GM12892 (cell line): ENCODE measurements around the gene TUBB.
A peak's percentile ranks its signal among the peaks of the same experiment; 100 is the strongest.
"Not testable (repeated sequence)": the region's sequence is repeated elsewhere in the genome, so short reads cannot be mapped to it uniquely, and the experiment has no call there.

ENCODE experiments used
- DNase-seq: peaks from one replicate; pipeline ENCODE4 v3.0.0; 2011; ENCODE audit not compliant: insufficient read length
- FAIRE-seq: peaks from 2 replicates; lab custom pipeline; 2011; peaks lifted over from hg19 to GRCh38; lab: Jason Lieb, UNC
- POLR2A ChIP-seq: IDR thresholded peaks from 2 replicates; pipeline ENCODE4 v1.6.1; 2011; ENCODE audit warnings: low read depth, low read length, control low read depth
- POLR2AphosphoS5 ChIP-seq: IDR thresholded peaks from 2 replicates; pipeline ENCODE4 v1.6.1; 2011; ENCODE audit warnings: low read depth, low read length, control low read depth
- TAF1 ChIP-seq: IDR thresholded peaks from 2 replicates; pipeline ENCODE4 v1.6.1; 2011; ENCODE audit warnings: low read depth, mild to moderate bottlenecking, control low read depth, low read length, borderline replicate concordance

TUBB gene

DNA sequence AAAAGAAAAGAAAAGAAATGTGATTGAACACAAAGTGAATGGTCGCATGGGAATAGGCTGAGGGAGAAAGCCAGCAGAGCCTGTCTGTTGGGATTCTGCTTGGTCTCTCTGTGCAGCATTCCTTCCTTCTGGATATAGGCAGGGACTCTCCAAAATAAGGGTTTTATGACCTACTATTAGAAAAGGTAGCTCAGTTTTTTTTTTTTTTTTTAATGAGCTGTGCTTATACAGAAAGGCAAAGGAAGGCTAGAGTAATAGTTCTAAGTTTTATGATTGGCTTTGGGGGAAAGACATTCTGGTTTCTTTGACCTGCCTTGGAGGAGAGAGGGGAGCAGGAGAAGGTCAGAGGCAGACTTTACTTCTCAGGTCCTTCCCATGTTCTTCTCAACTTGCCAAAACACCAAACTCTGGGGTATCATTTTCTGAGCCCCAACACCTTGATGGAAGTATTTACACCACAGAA lies 43.0 kb downstream of the TUBB start:
- DNase-seq (no peak), FAIRE-seq (no peak)
- no peak for TF ChIP-seq POLR2A
- no peak for TF ChIP-seq POLR2AphosphoS5
- no peak for TF ChIP-seq TAF1

DNA sequence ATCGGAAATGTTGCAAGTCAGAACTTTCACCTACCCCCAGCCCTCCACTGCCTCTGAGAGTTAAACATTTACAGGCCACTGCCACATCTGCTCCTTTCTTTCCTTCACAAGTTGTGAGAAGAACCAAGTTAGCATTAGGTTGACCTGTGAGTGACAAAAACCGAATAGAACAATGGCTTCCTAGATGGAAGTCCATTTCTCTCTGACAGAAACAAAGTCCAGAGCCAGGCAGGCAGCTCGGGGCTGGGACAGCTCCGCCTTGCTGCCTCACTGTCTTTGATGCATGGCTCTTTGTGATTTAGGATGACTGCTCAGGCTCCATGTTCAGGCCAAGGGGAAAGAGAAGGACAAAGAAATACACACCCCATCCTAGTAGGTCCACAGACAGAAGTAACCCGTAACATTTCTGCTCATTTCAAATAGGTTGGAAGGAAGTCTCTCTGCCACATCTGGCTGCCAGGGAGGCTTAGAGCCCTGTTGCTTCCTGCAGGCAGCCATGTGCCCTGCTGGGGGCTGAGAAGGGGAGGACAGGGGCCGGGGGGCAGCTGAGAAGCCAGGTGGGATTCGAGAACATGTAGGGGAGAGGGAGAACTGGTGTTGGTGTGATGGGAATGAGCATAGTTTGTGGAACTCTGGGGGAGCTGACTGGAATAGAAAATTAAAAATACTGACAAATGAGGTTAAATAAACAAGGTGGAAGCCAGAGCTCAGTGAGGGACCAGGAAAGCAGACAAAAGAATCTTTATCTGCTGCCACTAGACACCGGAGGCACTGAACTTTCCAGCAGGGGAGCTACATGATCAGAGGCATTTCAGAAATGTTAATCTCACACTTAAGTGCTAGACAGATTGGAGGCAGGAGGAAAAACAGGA lies 43.7 kb downstream of the TUBB start:
- DNase-seq (no peak), FAIRE-seq (no peak)
- TF ChIP-seq POLR2AphosphoS5 (no peak), TAF1 (no peak), POLR2A (no peak)

DNA sequence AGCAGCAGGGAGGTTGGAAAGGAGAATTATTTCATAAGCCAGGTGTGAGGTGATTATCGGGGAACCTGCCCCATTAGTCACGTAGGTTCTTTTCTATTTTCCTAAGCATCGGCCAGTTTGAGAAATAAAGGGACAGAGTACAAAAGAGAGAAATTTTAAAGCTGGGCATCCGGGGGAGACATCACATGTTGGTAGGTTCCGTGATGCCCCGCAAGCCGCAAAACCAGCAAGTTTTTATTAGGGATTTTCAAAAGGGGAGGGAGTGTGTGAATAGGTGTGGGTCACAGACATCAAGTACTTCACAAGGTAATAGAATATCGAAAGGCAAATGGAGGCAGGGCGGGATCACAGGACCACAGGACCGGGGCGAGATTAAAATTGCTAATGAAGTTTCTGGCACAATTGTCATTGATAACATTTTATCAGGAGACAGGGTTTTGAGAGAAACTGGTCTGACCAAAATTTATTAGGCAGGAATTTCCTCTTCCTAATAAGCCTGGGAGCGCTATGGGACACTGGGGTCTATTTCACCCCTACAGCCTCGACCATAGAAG lies 44.4 kb downstream of the TUBB start:
- not testable (repeated sequence) for FAIRE-seq, DNase-seq

DNA sequence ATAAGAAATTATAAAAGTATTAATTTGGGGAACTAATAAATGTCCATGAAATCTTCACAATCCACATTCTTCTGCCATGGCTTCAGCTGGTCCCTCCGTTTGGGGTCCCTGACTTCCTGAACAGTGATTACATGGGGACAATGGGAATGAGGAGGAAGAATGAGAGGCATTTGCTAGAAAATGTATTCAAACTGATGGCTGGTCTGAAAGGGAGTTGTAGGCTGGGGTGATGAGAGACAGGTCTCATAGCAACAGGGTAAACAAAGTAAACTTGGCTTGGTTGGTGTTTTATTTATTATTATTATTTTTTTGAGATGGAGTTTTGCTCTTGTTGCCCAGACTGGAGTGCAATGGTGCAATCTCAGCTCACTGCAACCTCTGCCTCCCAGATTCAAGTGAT lies 45.3 kb downstream of the TUBB start:
- DNase-seq, FAIRE-seq: not testable (repeated sequence)

DNA sequence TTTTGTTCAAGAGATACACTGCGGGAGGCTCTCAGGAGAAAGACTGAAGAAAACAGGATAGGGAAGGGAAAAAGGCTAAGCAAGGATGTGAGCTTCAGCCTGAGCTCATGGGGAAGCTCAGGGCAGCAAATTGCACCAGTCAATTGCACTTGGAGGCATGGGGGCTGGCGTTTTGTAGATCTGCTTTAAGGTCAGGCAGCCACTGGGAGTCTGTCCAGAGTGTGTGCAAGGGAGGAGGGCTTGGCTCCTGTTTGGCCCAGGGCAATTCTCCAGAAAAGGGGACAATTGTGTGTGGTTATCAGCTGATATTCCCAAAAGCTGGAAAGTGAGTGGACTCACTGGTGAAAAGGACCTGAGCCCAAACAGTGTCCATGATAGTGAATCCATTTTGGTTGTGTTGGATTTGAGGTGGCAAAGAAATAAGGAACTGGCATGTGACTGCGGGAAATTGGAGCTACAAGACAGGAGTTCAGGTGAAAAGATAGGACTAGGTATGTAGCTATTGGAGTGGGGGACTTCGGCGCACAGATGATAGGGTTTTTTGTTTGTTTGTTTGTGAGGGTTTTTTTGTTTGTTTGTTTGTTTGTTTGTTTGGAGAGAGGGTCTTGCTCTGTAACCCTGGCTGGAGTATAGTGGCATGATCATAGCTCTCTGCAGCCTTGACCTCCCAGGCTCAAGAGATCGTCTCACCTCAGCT lies 46.5 kb downstream of the TUBB start:
- TF ChIP-seq POLR2AphosphoS5, result no peak
- no peak for TF ChIP-seq POLR2A
- no peak for TF ChIP-seq TAF1
- no peak for FAIRE-seq
- DNase-seq, result no peak

DNA sequence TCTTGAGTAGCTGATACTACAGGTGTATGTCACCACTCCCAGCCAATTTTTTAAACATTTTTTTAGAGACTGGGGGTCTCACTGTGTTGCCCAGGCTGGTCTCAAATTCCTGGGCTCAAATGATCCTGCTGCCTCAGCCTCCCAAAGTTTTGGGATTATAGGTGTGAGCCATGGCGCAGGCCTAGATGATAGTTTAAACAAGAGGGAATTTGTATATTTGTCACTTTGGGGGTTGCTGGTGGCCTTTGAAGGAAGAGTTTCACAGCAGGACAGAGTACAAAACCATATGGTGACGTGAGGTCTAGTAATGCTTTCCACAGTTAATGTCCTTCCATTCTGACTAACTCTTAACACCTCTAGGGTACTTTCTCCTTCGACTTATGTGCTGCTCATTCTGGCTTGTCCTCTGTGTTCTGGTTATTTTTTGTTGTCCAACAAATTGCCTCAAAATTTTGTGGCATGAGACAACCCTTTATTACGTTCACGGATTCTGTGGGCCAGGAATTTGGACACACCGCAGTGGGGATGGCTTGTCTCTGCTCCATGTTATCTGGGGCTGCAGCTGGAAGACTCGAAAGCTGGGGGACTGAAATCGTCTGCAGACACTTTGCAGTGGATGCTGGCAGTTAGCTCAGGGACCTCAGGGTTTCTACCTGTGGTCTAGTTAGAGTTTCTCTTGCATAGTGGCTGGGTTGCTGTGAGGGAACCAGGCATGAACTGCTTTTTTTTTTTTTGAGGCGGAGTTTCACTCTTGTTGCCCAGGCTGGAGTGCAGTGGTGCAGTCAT lies 47.2 kb downstream of the TUBB start:
- TF ChIP-seq POLR2A (no peak), TAF1 (no peak), POLR2AphosphoS5 (no peak)
- FAIRE-seq (no peak), DNase-seq (peak; percentile 54)

DNA sequence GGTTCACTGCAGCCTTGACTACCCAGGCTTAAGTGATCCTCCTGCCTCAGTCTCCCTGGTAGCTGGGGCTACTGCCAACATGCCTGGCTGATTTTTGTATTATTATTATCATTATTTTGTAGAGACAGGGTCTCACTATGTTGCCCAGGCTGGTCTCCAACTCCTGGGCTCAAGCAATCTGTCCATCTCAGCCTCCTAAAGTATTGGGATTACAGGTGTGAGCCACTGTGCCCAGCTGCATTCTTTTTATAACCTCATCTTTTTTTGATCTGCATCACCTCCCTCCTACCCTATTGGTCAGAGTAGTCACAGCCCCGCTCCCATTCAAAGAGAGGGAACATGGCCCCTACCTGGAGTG lies 47.8 kb downstream of the TUBB start:
- FAIRE-seq (no peak), DNase-seq (no peak)
- TF ChIP-seq POLR2A, result no peak
- no peak for TF ChIP-seq POLR2AphosphoS5
- TF ChIP-seq TAF1, result no peak

DNA sequence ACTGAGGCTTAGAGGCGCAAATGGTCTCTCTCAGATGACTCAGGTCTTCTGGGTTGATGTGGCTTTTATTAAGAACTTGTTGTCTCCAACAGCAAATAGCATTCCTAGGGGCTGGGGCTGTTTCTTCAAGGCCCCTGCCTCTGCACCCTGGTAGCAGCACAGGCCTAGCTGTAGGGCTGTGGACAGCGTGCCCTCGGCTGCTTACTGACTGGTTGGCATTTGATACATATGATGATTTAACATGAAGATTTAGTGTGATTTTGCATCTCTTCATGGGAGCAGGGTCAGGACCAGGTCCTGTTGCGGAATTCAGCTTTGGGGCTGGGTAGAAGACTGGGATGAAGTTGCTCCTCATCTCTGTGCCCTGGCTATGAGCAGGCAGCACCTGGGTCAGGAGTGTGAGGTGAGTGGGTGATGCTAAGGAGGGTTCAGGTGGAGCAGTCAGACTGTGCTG lies 48.5 kb downstream of the TUBB start:
- TF ChIP-seq TAF1 (no peak), POLR2A (no peak), POLR2AphosphoS5 (no peak)
- FAIRE-seq (no peak), DNase-seq (no peak)

DNA sequence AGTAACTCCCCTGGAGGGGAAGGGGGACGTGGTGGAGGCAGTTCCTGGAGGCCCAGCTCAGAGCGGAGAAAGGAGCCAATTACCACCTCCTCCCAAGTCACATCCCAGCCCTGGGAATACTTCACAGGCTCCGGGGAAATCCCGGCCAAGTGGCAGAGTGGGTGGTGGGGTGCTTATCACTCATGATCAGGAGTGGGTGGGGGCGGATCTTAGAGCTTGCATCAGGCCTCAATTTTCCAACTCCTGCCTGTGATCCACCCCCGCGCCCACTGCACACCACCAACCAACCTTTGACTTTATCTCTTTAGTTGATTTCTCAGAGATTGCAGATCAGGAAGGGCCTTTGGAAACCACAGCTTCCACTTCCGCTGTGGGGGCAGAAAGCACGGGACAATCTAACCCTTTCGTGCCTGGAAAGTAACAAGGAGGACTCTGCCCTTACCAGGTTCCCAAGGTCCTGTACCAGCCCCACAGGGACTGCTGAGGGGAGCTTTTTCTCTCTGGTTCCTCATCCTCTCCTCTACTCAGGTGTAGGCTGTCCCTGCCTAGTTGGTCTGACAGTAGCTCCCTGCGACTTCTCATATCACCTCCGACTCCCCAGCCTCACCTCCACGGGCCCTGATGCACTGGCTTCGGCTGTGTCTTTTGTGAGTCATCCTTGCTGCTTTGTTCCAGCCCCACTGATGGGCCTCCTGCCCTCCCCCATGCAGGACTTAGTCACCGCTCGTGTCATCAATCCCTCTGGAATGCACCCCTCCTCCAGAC lies 49.1 kb downstream of the TUBB start:
- no peak for TF ChIP-seq TAF1
- FAIRE-seq (no peak), DNase-seq (no peak)

DNA sequence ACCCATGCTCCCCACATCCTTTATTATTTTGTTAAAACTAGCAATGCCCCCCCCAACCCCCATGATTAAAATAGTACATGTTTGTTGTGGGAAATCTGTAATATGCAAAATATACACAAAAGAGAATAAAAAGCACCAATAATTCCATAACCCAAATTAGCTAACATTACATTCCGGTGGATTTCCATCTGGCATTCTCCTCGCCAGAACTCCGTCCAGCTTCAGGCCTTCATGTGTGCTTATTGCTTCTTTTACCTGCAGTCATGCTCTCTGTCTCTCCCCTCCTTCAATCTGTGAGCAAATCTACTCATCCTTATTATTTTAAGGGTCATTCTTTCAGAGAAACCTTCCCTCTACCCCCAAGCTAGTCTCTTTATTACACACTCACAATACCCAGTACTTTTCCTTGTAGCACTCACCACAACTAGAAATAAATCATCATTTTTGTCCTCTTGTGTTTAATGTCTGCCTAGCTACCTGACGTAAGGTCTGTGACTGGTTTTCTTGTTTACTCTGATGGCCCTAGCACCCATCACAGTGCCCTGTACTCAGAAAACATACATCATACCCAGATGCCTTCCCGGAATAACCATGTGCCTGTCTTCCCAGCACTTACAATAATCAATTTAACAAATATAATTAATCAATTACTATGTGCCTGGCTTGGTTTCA lies 49.8 kb downstream of the TUBB start:
- no peak for DNase-seq
- FAIRE-seq, result no peak
- TF ChIP-seq POLR2A (no peak), TAF1 (no peak), POLR2AphosphoS5 (no peak)

DNA sequence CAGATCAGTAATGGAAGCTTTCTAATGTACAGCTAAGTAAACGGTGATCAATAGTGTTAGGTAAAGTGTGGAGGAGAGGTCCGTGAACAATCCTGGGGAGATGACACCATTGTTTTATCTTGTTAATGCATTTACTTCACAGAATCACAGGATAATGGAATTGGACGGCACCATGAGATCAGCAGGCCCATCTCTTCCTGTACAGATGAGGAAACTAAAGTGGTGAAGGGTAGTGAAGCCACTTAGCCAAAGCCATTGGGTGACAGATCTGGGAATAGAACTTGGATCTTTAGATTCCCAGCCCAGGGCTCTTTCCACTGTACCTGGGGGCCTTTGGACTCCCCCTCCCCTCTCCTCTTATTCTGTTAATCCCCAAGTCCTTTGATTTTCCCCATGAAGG lies 50.4 kb downstream of the TUBB start:
- FAIRE-seq (no peak), DNase-seq (no peak)
- TF ChIP-seq POLR2A (no peak), POLR2AphosphoS5 (no peak), TAF1 (no peak)

DNA sequence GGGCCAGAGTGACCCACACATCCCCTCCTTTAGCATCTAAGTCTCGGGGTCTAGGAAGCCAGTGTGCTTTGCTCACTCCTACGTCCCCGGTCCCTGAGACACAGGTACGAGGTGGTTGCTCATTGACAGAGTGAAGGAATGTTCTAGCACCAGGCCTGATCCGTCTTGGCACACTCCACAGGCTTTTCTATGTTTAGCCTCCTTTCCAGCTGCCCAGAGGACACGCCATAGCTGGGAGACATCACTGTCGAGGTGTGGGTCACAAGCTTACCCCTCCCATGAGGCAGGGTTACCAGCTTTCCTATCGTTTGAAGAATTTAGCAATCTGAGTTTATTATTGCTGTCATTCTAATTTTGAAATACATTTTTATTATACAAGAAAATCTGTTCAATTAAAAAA lies 54.5 kb downstream of the TUBB start:
- FAIRE-seq, result no peak
- no peak for DNase-seq
- TF ChIP-seq TAF1, result no peak
- no peak for TF ChIP-seq POLR2AphosphoS5
- no peak for TF ChIP-seq POLR2A
